Breast epithelium (tissue), 3 donors: ENCODE data around the gene MYH6.

Experiments
- CTCF ChIP-seq, 3 donors: fragments of 450-650 bp; IDR thresholded peaks; one replicate each; pipeline ENCODE4 v1.5.1; 2016 to 2017; ENCODE audit warnings: antibody characterized with exemption in 3 of 3, mild to moderate bottlenecking in 3 of 3, moderate library complexity in 3 of 3
- POLR2A ChIP-seq: fragments of 450-650 bp; IDR thresholded peaks from one replicate; pipeline ENCODE4 v1.6.1; 2016; ENCODE audit warnings: antibody characterized with exemption, mild to moderate bottlenecking, moderate library complexity
- POLR2AphosphoS5 ChIP-seq, 3 donors: sonication (generic); formaldehyde crosslinking; IDR thresholded peaks; one replicate each; pipeline ENCODE4 v1.6.1; 2017; ENCODE audit warnings: antibody characterized with exemption in 3 of 3

DNA sequence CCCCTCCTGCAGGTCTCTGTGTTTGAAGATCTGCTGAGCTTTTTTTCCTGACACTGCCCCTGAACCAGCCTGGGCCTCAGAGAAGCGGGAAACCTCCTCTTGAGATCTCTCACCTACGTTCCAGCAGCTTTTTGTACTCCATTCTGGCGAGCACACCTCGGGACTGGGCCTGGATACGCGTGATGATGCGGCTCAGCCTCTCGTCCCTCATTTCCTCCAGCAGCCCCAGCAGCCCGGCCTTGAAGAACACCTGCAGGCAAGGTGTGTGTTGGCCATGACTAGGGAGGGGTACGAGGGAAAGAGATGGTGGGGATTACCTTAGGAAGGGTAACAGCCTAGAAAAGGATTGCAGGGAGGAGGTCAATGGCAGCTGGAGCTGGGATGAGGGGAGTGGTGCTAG, 17.1 kb upstream of the MYH6 start:
- no peak for TF ChIP-seq POLR2AphosphoS5 (IDR thresholded peaks at IDR 0.05)
- no peak for TF ChIP-seq CTCF (IDR thresholded peaks at IDR 0.05)
- TF ChIP-seq POLR2A = no peak
